HS-27A (cell line): ENCODE measurements around the gene AVEN.

Experiments
- DNase-seq: peaks from one replicate; pipeline ENCODE4 v3.0.0-alpha.2; 2012; ENCODE audit warnings: low read depth, missing footprints

The AVEN gene

DNA sequence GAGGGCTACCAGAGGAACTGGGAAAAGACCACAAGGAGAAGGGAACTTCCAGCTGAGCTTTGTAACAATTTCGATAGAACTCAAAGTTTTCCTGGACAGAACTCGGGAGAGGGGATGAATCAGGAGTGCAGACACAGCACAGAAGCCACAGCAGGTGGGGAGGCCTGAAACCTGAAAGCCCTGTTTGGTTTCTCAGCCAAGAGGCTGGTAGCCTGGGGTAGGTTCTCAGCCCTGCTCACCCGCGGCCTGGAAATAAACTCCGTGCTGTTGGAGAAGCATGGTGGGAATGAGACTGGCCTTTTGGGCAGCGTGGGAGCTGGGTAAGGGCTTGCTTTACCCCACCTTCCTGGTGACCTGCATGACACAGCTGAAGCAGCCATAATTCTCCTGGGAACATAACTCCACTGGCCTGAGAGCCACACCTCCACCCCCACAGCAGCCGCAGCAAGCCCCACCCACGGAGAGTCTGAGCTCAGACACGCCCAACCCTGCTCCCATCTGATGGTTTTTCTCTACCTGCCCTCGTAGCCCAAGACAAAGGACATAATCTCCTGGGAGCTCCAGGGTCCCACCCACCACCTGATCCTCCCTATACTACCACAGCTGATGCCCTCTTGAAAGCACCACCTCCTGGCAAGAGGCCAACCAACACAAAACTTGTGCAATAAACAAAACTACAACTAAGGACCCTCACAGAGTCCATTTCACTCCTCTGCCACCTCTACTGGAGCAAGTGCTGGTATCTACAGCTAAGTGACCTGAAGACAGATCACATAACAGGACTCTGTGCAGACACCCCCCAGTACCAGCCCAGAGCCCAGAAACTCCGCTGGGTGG, 123.2 kb downstream of the AVEN start:
- no peak for DNase-seq

DNA sequence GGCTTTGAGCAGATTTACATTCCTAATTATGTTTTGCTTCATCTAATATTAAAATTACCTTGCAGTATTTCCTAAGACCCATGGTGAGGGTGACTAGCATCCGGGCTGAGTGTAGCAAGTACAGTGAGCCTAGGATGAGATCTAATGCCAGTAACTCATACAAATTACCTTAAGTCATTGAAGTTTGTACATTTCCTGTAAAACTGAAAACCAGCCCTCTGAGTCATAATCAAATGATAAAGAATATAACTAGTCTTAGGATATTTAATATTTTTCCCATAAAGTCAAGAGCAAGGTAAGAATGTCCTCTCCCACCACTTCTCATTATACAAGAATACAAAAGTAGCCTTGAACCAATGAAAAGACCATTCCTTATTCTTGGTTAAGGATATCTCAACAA, 125.5 kb downstream of the AVEN start:
- no peak for DNase-seq

DNA sequence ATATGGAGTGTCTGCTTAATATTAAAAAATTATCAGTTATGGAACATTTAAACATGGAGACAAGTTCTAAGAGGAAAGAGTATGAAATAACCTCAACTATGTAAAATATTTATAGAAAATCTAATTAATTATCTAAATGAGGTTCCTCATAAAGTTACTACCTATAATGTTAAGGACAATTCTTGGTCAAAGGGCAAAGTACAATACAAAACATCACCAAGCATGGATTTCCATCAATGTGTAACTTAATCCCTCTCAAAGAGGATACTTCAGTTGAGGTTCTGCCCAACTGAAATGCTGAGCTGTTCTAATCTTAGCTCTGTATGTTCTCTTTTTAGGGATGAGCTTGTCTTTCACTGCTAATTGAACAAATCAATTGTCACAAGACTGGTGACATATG, 126.7 kb downstream of the AVEN start:
- no peak for DNase-seq

DNA sequence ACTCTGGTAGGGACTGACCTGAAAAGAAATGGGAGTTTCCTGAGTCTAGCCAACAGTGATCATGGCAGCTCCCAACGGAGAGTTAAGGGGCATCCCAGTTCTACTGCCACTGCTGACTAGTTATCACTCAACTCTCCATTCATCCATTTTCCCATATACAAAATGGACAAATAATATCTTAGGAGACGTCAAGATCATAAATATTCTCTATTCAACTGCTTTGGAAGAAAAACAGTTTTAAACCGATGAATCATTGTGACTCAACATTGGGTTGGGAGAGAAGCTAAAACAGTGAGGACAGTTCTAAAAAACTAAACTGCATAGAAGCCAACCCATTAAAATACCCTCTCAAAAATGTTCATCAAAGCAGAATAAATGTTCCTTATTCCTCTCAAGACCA, 128.3 kb downstream of the AVEN start:
- peak; percentile 36 for DNase-seq

DNA sequence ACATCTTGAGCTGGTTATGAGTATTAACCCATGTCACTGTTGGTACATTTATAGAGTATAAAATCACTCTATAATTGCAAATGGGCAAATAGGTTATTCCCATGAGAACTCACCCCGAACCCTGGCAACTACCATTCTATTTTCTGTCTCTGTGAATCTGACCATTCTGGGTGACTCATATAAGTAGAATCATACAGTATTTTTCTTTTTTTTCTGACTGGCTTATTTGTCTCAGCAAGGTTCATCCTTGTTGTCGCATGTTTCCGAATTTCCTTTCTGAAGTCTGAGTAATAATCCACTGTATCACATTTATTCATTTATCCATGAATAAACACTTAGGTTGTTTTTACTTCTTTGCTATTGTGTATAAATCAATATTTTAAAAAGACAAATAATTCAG, 130.6 kb downstream of the AVEN start:
- DNase-seq, result no peak

DNA sequence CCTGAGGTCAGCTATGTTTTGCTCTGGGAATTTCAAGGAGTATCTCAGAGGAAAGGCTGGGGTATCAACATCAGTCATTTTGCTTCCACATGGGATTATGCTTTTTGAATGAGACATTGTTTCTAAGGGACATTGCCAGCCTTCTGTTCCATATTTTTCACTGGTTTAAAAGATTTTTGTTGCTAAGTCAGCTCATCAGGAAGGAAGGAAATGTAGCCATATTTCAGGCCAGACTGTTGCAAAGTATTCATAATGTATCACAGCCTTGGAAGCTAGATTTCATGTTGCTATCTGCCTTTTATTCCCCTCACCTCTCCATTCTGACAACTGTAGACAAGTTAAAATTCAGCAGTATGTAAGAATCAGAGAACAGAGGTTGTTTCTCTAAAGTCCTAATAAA, 131.7 kb downstream of the AVEN start:
- no peak for DNase-seq

DNA sequence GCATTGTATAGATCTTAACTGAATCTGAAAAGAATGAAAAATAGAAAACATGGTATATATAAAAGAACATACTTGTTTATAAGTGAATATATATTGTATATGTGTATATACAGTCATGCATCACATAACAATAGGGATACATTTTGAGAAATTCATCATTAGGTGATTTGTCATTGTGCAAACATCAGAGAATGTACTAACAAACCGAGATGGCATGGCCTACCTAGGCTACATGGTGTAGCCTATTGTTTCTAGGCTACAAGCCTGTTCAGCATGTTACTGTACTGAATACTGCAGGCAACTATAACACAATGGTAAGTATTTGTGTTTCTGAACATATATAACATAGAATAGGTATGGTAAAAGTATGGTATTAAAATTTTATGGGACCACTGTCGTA, 135.3 kb downstream of the AVEN start:
- no peak for DNase-seq

DNA sequence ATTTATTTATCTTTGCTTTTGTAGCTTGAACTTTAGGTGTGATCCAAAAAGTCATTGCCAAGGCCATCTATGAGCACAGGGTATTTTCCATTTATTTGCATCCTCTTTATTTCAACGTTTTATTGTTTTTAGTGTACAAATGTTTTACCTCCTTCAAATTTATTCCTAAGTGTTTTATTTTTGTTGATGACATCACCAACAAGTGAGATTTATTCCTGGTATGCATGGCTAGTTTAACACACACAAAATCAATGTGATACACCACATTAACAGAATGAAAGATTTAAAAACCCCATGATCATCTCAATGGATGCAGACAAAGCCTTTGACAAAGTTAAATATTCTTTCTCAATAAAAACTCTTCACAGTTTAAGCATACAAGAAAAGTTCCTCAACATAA, 137.0 kb downstream of the AVEN start:
- DNase-seq, result no peak

DNA sequence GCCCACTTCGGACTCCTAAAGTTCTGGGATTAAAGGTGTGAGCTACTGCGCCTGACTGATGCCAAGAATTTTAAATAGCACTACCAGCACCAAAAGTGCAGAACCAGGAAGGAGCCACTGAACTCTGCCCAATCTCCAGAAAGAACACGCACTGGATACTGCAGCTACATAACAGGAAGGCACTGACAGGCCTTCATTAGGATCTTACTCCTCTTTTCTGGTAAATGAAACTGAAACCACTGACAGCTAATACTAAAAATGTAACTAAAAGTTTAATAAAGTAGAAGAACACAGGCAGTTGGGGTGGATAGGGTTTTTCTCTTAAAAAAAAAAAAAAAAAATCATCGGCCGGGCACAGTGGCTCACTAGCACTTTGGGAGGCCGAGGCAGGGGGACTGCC, 144.8 kb downstream of the AVEN start:
- no peak for DNase-seq

DNA sequence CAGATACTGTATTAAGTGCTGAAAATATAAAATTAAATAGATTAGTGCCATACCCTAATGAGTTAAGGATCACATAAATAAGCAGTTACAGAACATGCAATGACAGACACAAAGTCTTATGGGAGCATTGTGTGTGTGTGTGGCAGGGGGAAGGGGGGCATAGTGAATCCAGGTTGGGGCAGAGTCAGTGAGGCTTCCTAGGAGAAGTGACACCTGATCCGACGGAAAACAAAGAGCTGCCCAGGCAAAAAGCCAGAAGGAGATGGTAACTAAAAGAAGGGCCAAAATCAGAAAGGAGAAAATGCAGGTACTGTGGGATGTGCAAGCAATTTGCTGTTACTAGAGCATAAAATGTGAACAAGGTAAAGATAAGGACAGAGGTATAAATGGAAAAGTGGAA, 150.8 kb downstream of the AVEN start:
- no peak for DNase-seq

DNA sequence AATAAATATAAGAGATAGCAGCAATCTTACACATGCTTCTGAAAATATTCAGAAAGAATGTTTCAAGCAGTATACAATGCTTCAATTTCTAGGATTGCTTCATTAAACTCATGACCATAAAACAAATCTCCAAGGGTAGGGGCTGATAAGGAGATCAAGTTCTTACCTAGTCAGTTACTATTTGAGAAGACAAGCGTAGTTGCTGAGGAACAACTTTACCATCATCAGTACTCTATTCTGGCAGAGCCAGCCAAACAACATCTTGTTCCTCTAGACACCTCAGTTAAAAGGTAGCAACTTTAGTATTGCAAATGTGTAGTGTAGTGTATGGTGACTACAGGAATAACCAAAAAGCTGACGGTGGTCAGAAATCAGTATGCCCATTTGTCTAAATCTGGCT, 156.1 kb downstream of the AVEN start:
- DNase-seq, result no peak

DNA sequence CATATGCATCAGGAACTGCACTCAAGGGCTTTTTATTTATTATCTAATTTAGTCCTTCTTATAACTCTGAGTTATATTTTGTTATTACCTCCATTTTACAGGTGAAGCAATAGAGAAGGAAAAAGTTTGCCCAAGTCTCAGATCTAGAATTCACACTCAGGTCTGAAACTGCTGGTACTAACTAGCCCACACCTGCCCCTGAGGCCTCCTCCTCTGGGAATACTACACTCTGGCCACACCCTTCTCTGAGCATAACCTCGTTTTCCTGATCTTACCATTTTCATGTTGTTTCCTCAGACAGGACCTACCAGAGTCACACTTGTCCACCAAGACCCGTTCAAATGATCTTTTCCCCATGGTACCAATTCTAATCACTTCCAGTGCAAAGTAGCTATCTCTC, 164.8 kb downstream of the AVEN start:
- no peak for DNase-seq

DNA sequence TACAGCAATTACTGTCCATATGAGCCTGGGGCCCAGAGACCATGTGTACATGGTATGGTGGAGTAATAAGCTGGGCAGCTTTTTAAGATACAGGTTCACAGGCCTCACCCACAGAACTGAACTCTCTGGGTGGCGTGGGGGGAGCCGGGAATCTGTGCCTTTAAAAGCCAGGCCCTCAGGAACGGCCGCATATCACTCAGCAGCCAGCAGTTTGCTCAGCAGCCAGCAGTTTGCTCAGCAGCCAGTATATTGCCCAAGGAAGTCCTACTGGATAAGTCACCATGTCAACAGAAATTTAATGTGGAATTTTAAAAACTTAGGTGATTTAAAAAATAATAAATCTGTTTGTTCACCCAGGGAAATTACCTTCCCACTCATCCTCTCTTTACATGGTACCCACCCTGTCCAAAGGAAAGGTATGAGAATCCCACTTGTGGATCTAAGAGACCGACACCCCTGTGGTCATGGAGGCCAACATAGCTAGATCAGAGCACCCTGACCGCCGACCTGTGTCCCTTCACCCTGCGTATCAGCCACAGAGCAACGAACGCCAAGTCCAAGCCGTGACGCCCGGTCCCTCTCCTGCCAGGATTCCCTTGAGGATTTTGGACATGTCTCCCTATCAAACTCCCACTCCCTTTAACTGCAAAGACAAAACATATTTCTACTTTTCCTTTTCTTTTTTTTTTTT, 166.4 kb downstream of the AVEN start:
- DNase-seq, result no peak

DNA sequence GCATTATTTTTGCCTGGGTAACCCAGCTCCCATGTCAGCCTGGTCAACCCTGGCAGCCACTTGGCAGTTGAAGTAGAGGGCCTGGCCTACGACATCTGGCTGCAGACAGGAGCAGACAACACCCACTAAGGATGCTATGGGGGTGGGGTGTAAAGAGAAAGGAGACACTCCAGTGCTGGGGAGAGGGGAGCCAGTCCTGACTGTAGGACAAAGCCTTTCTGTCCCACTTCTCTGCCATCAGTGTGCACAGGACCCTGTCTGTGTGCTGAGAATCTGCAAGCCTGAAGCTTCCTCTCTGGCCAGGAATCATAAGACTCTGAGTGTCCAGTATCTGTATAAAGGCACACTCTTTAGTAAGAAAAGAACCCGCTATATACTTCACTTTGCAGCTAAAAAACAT, 167.0 kb downstream of the AVEN start:
- no peak for DNase-seq

DNA sequence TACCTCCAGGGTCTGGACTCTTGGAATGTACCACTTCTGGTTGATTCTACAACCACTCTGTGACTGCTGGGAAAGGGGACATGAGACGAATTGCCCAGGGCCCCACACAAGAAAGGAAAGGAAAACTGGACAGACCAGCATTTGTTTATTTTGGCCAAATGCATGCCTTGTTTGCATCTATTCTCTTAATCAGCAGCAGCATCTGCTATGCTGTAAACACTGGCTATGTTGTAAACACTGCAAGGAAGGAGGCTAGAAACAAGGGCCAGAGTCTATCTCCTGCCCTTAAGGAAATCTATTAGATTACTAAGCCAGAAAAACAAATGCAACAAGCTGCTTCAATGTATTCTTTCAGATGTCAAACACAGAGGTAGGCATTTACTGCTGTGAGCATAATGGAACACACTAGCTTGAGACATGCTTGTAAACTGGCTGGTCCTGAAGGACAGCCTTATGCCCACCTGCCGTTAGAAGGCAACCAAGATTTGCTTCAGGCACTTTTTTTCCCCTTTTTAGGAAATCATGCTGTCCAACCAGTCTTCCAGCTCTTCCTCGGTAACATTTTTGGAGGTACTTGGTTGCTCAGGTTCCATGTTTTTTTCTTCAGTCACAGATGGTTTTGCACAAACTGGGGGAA, 172.8 kb downstream of the AVEN start:
- no peak for DNase-seq

DNA sequence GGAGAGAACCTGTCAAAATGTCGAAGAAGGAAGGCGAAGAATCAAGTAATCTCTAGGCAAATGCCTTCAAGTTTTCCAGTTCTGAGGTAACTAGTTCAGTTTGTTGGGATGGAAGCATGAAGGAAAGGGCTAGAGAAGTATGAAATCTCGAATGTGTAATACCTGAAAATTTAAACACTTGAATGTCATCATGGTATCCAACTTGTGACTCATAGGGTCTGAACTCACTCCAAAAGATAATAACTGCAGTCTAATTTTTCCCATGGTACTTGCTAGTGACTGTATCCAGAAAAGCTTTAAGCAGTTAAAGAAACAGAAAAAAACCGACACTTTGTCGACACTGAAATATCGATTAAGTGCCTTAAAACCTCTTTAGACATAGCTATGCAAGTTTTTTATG, 173.6 kb downstream of the AVEN start:
- no peak for DNase-seq

DNA sequence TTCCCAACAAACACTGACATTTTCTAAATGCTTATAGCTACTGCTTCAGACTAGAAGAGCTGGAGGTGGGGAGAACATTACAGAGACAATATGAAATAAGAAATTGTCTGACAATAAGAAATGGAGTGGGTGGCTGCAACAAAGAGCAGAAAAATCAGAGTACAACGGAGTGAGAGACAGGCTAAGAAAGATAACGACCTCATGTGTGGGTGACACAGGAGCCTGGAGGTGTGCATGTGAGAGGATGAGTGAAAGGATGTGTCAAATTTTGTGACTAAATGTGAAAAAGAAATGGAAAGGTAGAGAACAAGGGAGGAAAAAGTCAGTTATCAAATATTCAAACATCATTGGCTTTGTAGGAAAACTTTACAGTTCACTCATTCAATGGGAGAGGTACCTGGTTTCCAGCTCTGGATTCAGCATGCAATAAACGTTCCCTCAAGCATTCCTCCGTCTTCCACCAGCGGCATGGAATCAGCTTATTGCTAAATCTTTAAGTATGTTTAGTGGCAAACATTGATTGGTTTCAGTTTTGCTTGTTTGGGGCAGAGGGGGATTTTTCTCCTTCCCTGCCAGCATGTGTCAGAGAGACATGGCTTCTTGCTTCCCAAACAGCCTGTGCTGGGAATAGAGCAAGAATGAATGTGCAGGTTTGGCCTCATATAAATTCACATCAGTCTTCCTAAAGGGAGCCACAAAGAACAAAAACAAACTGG, 174.5 kb downstream of the AVEN start:
- no peak for DNase-seq

DNA sequence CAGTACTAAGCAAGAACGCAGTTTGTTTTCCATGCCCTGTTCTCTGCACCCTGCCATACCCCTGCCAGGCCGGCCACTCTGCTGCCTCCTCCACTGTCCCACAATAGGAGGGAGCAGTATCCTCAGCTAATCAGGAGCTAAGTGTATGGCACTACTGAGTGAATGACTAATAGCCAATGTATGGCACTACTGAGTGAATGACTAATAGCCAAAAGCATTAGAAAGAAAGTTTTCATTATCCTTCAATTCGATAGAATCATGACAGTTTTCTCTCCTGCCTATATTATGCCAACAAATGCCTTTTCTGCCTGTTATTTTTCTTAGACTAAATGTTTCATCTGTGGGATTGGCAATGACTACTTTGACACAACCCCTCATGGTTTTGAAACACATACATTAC, 178.2 kb downstream of the AVEN start:
- peak; percentile 67 for DNase-seq

DNA sequence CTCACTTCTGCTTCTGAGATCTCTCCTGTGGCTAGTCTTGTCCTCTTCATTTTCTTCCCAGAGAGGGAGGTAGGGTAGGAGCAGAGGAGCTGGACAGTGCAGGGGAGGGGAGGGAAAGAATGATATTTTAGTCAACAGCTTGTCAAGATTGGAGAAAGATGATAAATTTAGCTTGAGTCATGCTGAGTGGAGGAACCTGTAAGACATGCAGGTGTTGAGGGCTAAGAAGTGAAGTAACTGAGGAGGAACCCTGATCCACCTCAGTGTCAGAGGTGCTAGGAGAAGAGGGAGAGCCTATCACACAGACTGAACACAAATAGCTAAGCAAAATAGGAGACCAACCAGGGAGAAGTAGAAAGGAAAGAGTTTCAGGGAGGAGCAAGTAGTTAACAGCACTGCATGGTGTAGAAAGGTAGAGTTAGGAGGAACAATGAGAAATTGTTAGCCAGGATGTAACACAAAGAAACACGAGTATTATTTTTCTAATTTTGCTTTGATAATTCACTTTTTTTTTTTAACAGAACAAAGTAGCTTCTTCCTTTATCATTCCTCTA, 178.9 kb downstream of the AVEN start:
- DNase-seq, result no peak

DNA sequence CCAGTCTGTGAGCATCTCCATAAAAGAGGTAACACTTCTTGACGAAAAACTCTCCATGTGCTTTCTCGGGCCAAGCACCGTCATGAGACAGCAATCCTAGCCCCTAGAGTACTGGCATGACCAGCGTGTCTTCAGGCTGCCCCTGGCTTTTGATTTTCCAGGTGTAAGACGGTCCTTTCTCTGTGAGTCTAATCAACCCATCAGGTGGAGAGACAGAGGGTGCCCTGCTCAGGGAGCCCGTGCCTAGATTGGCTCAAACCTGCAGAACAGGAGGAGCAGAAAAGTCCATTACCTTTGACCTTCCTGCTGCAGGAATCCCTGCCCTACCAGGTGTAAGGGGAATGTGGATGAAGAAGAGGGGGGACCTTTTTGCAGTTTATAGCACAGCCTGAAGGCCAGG, 180.2 kb downstream of the AVEN start:
- no peak for DNase-seq

DNA sequence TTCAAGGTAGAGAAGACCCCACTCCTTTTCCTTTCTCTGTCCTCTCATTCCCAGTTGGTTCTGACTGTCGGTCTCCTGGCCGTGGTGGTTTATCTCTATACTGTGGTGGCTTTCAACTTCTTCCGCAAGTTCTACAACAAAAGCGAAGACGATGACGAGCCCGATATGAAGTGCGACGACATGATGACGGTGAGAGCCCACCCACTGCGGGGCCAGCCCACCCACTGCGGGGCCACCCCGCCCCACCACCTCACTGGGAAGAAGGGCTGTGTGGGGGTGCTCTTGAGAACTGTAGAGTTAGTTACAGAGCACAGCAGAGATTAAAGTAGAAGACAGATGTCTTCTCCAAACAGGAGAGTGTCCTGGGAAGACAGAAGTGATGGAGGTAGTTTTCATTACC, 181.3 kb downstream of the AVEN start:
- no peak for DNase-seq

DNA sequence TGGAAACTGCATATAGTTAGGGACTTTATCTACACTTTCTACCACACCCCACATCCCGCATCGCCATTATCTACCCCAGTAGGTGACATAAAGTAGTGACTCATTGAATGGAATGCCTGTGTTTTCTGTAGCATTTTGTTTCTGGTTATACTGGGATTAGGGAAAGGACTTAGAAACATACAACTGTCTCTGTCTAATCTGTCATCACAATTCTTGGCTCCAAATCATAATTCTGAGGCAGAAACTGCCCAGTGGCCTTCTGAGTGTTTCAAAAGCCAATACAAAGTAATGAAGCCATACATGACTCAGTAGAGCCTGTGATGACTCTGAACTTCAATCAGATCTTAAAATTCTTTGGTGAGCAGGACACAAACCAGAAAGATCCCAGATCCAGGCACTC, 186.4 kb downstream of the AVEN start:
- peak; percentile 81 for DNase-seq
